Heart right ventricle (tissue), 16 donors: ENCODE data around the gene MYO3B. TPM values are rescaled to one million over a fixed set of nuclear protein-coding genes. Genes with fewer than 3 reads are reported as not detected.

ENCODE experiments used
- ATAC-seq, 8 donors: fragments of 200-7000 bp; cut with Tn5 transposase; one replicate each; pipeline ENCODE4 v1.9.1; 2020; ENCODE audit warnings: mild to moderate bottlenecking in 8 of 8, moderate library complexity in 8 of 8, moderate number of reproducible peaks in 1 of 8
- DNase-seq, 2 donors: peaks; one replicate each; pipeline ENCODE4 v3.0.0-alpha.2; 2020
- H3K27ac ChIP-seq, 10 donors: fragments of 200-600 bp; sonication (generic) in 2 of 10; one replicate each; pipeline versions ENCODE4 v1.5.0 to v1.8.0; 2020 to 2022; ENCODE audit warnings: mild to moderate bottlenecking in 3 of 10
- H3K27me3 ChIP-seq, 7 donors: fragments of 200-600 bp; one replicate each; pipeline ENCODE4 v1.8.0; 2021 to 2022; ENCODE audit warnings: mild to moderate bottlenecking in 2 of 7
- H3K36me3 ChIP-seq, 9 donors: fragments of 200-600 bp; sonication (generic) in 1 of 9; one replicate each; pipeline versions ENCODE4 v1.5.0 to v1.8.0; 2020 to 2022; ENCODE audit warnings: mild to moderate bottlenecking in 2 of 9
- H3K4me1 ChIP-seq, 9 donors: fragments of 200-600 bp; sonication (generic) in 1 of 9; one replicate each; pipeline versions ENCODE4 v1.5.0 to v1.8.0; 2020 to 2022; ENCODE audit warnings: mild to moderate bottlenecking in 4 of 9
- H3K4me3 ChIP-seq, 10 donors: fragments of 200-600 bp; sonication (generic) in 2 of 10; one replicate each; pipeline versions ENCODE4 v1.5.0 to v1.8.0; 2020 to 2022; ENCODE audit warnings: mild to moderate bottlenecking in 7 of 10, moderate library complexity in 2 of 10
- H3K9me3 ChIP-seq, 11 donors: fragments of 200-600 bp in 10 of 11; sonication (generic) in 2 of 11; one replicate each; pipeline versions ENCODE4 v1.5.0 to v1.8.0; 2013 to 2022; ENCODE audit warnings: mild to moderate bottlenecking in 2 of 11, control low read depth in 1 of 11, moderate library complexity in 1 of 11
- WGBS, 2 donors: extraction: QIAGEN DNeasy Blood & Tissue Kit; methylation state at CpG; one replicate each; pipeline ENCODE4 v1.1.7; 2013; ENCODE audit warnings: inconsistent platforms in 1 of 2; 5-methylcytosine and 5-hydroxymethylcytosine counted together
- intact Hi-C, 10 donors: fragments of 100-400 bp; cut with DNase I; formaldehyde crosslinking; loops; one replicate each; pipeline versions ENCODE4 v1.11.1 to v1.14.2; 2022
- polyA plus RNA-seq, 2 donors: library from polyadenylated mRNA; stranded (reverse); fragments of 200-250 nt; gene quantifications; one replicate each; pipeline ENCODE4 v1.2.3, GENCODE V29; 2013
- total RNA-seq, 10 donors: library from RNA; stranded (reverse); fragmentation: NEBNext Ultra II Directional in 3 of 10; extraction: Animal tissue kit (Norgen Biotek cat#: 25700) in 3 of 10; gene quantifications; one replicate each; pipeline versions ENCODE4 v1.2.1 to v1.2.4, GENCODE V29; 2021 to 2023
- TF ChIP-seq, protein P1 (sequence below), 9 donors: fragments of 200-600 bp; sonication (generic) in 2 of 9; IDR thresholded peaks; one replicate each; pipeline versions ENCODE4 v1.5.0 to v1.8.0; 2021 to 2022; ENCODE audit warnings: antibody characterized with exemption in 9 of 9, mild to moderate bottlenecking in 5 of 9, moderate library complexity in 1 of 9
- donor health status: Arrhythmogenic right ventricular cardiomyopathy.
- donor health status: ischemic (EF 13 %, LVEDD 7.1; RV severe dilation, severe dysfunction).
- donor health status: healthy with polysubstance abuse.
- donor health status: DM: no; HTN: yes; CAD: no.
- donor health status: DM: no; HTN: no; CAD: no.
- donor health status: ischemic (EF 25% LVEDD 6.9; RV normal size, moderate dysfunction).
- donor health status: ischemic (EF 25% LVEDD 5.7; RV mildly dilated, moderate dysfunction).
- donor health status: healthy.
- donor health status: DM: yes; HTN: yes; CAD: no.
- donor health status: Ischemic cardiomyopathy.
- donor health status: ischemic (EF 35%, LVEDD 5.7; RV mildly dilated, moderate dysfunction).
- donor health status: nonischemic (EF 11% LVEDD 7.7; RV severe dilation, severe dysfunction).
- donor health status: DM: yes; HTN: yes; CAD: no.
- donor health status: PGD.
- donor health status: ischemic (EF 29% LVEDD 5.4; RV normal size, mild dysfunction).
- donor health status: nonischemic (EF 23%, LVEDD 6.1; RV moderate dilation, normal function).

The MYO3B gene
- total and polyA plus RNA-seq, 12 donors, result 0.05 to 0.21 (median 0.09) TPM; not detected in 8

- Histone ChIP-seq H3K4me3 (no peak overlapping the region), H3K4me1 (no peaks in the 10 kb centered on the region), H3K27me3 (peaks cover 0 to 62% (median 36%) of the 10 kb centered on the region in 7 donors), H3K36me3 (no peaks in the 10 kb centered on the region), H3K9me3 (no peaks in the 10 kb centered on the region), H3K27ac (no peak overlapping the region)
- WGBS, 2 donors, result 66 to 77% methylated on average over 2 of the region's 2 CpGs
- TF ChIP-seq, protein P1, sequence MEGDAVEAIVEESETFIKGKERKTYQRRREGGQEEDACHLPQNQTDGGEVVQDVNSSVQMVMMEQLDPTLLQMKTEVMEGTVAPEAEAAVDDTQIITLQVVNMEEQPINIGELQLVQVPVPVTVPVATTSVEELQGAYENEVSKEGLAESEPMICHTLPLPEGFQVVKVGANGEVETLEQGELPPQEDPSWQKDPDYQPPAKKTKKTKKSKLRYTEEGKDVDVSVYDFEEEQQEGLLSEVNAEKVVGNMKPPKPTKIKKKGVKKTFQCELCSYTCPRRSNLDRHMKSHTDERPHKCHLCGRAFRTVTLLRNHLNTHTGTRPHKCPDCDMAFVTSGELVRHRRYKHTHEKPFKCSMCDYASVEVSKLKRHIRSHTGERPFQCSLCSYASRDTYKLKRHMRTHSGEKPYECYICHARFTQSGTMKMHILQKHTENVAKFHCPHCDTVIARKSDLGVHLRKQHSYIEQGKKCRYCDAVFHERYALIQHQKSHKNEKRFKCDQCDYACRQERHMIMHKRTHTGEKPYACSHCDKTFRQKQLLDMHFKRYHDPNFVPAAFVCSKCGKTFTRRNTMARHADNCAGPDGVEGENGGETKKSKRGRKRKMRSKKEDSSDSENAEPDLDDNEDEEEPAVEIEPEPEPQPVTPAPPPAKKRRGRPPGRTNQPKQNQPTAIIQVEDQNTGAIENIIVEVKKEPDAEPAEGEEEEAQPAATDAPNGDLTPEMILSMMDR (IDR thresholded peaks at IDR 0.05), result no peak
- ATAC-seq (no peak), DNase-seq (no peak)
- intact Hi-C loops, result no loop called here
Measured at GRCh38 chr2:170240629-170241028, 62.7 kb downstream of the MYO3B start.

GRCh38 chr2:170241756-170242155, 63.8 kb downstream of the MYO3B start:
- ATAC-seq (no peak), DNase-seq (no peak)
- 74% methylated on average over 2 of the region's 2 CpGs for WGBS, 2 donors
- H3K27ac ChIP-seq, result no peak overlapping the region
- H3K27me3 ChIP-seq, result peaks cover 0 to 66% (median 34%) of the 10 kb centered on the region in 7 donors
- no peaks in the 10 kb centered on the region for H3K4me1 ChIP-seq
- TF ChIP-seq, protein P1 (IDR thresholded peaks at IDR 0.05), result no peak
- H3K9me3 ChIP-seq, result no peaks in the 10 kb centered on the region
- intact Hi-C loops, result no loop called here
- H3K36me3 ChIP-seq, result no peaks in the 10 kb centered on the region
- H3K4me3 ChIP-seq, result no peak overlapping the region

GRCh38 chr2:170243118-170243837, 65.3 kb downstream of the MYO3B start:
- TF ChIP-seq, protein P1 (IDR thresholded peaks at IDR 0.05), result no peak
- ATAC-seq (no peak), DNase-seq (no peak)
- Histone ChIP-seq H3K36me3 (no peaks in the 10 kb centered on the region), H3K9me3 (no peaks in the 10 kb centered on the region), H3K4me1 (no peaks in the 10 kb centered on the region), H3K27ac (no peak overlapping the region), H3K4me3 (no peak overlapping the region), H3K27me3 (peaks cover 0 to 60% (median 30%) of the 10 kb centered on the region in 7 donors)
- intact Hi-C loops, result no loop called here
- WGBS, 2 donors, result 67 to 71% methylated on average over 2 of the region's 2 CpGs

GRCh38 chr2:170243898-170244297, 66.0 kb downstream of the MYO3B start:
- DNase-seq (no peak), ATAC-seq (no peak)
- Histone ChIP-seq H3K27ac (no peak overlapping the region), H3K9me3 (no peaks in the 10 kb centered on the region), H3K4me3 (no peak overlapping the region), H3K4me1 (no peaks in the 10 kb centered on the region), H3K27me3 (peaks cover 0 to 54% (median 27%) of the 10 kb centered on the region in 7 donors), H3K36me3 (no peaks in the 10 kb centered on the region)
- intact Hi-C loops, result no loop called here
- TF ChIP-seq, protein P1 (IDR thresholded peaks at IDR 0.05), result no peak
- 70 to 72% methylated on average over 4 of the region's 4 CpGs for WGBS, 2 donors
